HepG2 (cell line): Measurements from ENCODE around the gene TPRA1. TPM values are rescaled to one million over a fixed set of nuclear protein-coding genes. Genes with fewer than 3 reads are reported as not detected.

ENCODE experiments used
- FOXC1 ChIP-seq: sonication (generic); formaldehyde crosslinking; IDR thresholded peaks from 2 replicates; pipeline ENCODE4 v1.8.0; 2022; ENCODE audit warnings: mild to moderate bottlenecking, missing genetic modification reagents, borderline replicate concordance
- MAZ ChIP-seq, 2 experiments: sonication (generic) in 1 of 2; formaldehyde crosslinking in 1 of 2; IDR thresholded peaks; 2 replicates each; pipeline versions ENCODE4 v1.5.0 to v1.6.1; 2012 to 2020; ENCODE audit warnings: low read depth in 2 of 2, mild to moderate bottlenecking in 2 of 2, borderline replicate concordance in 1 of 2, improper control_type of control experiment in 1 of 2, low read length in 1 of 2, missing genetic modification reagents in 1 of 2, moderate library complexity in 1 of 2
- MYNN ChIP-seq: sonication (generic); formaldehyde crosslinking; IDR thresholded peaks from 2 replicates; pipeline ENCODE4 v1.4.0; 2020; ENCODE audit warnings: mild to moderate bottlenecking, low read depth, missing genetic modification reagents
- RFX1 ChIP-seq: fragments of 450-650 bp; IDR thresholded peaks from 2 replicates; pipeline ENCODE4 v1.6.1; 2017
- SMC3 ChIP-seq: IDR thresholded peaks from 2 replicates; pipeline ENCODE4 v1.6.1; 2011; ENCODE audit warnings: low read length, improper control_type of control experiment
- polyA plus RNA-seq, 8 experiments: library from polyadenylated mRNA; depleted of rRNA in 3 of 8; stranded (reverse) in 7 of 8; unstranded in 1 of 8; fragments of >200 nt; fragmentation: Illumina TruSeq in 4 of 8; extraction: Trizol in 4 of 8; gene quantifications; 2 replicates each; pipeline versions ENCODE4 v1.2.1 to v1.2.3, GENCODE V29; 2011 to 2016; ENCODE audit warnings: low read depth in 4 of 8, missing spikeins in 1 of 8, mixed read lengths in 1 of 8; ENCODE audit not compliant: insufficient read depth in 1 of 8
- total RNA-seq, 5 experiments: library from RNA; depleted of rRNA; stranded (reverse); fragments of >200 nt; fragmentation: Illumina TruSeq; extraction: Trizol; gene quantifications; 2 replicates each; pipeline ENCODE4 v1.2.3, GENCODE V29; 2016; ENCODE audit warnings: low read depth in 1 of 5
- TF ChIP-seq, protein P1 (sequence below): sonication (generic); formaldehyde crosslinking; IDR thresholded peaks from 2 replicates; pipeline ENCODE4 v1.8.0; 2022; ENCODE audit warnings: mild to moderate bottlenecking, missing genetic modification reagents, borderline replicate concordance
- TF ChIP-seq, protein P2 (sequence below): sonication (generic); formaldehyde crosslinking; IDR thresholded peaks from 2 replicates; pipeline ENCODE4 v1.8.0; 2022; ENCODE audit warnings: low read depth, missing genetic modification reagents
- TF ChIP-seq, protein P3 (sequence below): sonication (generic); formaldehyde crosslinking; IDR thresholded peaks from 2 replicates; pipeline ENCODE4 v1.4.0; 2020; ENCODE audit warnings: mild to moderate bottlenecking, missing genetic modification reagents, borderline replicate concordance
- TF ChIP-seq, protein P4 (sequence below): sonication (generic); formaldehyde crosslinking; IDR thresholded peaks from 2 replicates; pipeline ENCODE4 v1.4.0; 2020; ENCODE audit warnings: mild to moderate bottlenecking, missing genetic modification reagents
- TF ChIP-seq, protein P5 (sequence below): sonication (generic); formaldehyde crosslinking; IDR thresholded peaks from 2 replicates; pipeline ENCODE4 v1.9.0; 2021; ENCODE audit warnings: mild to moderate bottlenecking, missing genetic modification reagents

TPRA1 gene
- total and polyA plus RNA-seq, 2 of the 13 experiments (the other 11 are each of a cell fraction or from before 2014, with no cell fraction given) = 25.4 to 25.8 TPM

DNA sequence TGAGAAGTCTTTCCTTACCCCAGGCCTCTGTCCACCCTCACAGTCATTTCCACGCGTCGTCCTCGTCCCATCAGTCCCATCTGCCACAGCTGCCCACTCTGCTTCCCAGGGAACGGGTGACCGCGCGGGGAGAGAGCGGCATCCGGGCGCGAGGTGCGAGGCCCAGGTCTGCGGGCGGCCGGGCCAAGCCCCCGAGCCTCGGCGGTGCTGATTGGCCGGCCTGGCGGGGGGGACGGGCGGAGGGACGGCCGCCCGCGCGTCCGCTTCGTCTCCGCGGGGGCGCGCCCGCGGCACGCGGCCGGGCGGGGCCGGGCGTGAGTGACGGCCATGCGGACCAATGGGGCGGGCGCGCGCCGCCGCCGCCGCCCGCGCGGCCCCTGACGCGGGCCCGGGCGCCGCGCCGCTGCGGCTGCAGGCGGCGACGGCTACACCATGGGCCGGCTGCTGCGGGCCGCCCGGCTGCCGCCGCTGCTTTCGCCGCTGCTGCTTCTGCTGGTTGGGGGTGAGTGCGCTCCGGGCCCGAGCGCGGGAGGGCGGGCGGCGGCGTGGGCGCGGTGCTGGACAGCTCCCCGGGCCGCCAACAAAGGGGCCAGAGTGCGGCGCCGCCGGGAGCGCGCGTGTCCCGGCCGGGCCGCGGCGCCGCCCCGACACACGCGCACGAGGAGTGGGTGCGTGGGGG, 38.4 kb upstream of the TPRA1 start, which contains the start of gene PODXL2 (continued):
- TF ChIP-seq, protein P1, sequence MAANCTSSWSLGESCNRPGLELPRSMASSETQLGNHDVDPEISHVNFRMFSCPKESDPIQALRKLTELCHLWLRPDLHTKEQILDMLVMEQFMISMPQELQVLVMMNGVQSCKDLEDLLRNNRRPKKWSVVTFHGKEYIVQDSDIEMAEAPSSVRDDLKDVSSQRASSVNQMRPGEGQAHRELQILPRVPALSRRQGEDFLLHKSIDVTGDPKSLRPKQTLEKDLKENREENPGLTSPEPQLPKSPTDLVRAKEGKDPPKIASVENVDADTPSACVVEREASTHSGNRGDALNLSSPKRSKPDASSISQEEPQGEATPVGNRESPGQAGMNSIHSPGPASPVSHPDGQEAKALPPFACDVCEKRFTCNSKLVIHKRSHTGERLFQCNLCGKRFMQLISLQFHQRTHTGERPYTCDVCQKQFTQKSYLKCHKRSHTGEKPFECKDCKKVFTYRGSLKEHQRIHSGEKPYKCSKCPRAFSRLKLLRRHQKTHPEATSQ (CRISPR knock-in tag) = 0 out of 2 replicates have a peak, but pooled peaks have one; percentile 24
- TF ChIP-seq FOXC1 (CRISPR knock-in tag) (peak; percentile 90), MAZ (IDR thresholded peaks at IDR 0.05; ENCODE audit: borderline replicate concordance, low read depth, low read length) (no peak), MAZ (CRISPR knock-in tag; IDR thresholded peaks at IDR 0.05; ENCODE audit: low read depth) (peak; percentile 71; the same call in 1 of the 2 replicates), MYNN (CRISPR knock-in tag) (0 out of 2 replicates have a peak, but pooled peaks have one; percentile 63), RFX1 (no peak), SMC3 (no peak)
- TF ChIP-seq, protein P2, sequence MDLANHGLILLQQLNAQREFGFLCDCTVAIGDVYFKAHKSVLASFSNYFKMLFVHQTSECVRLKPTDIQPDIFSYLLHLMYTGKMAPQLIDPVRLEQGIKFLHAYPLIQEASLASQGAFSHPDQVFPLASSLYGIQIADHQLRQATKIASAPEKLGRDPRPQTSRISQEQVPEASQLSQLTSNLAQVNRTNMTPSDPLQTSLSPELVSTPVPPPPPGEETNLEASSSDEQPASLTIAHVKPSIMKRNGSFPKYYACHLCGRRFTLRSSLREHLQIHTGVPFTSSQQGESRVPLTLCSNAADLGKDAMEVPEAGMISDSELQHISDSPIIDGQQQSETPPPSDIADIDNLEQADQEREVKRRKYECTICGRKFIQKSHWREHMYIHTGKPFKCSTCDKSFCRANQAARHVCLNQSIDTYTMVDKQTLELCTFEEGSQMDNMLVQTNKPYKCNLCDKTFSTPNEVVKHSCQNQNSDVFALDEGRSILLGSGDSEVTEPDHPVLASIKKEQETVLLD (CRISPR knock-in tag) = no peak
- TF ChIP-seq, protein P3, sequence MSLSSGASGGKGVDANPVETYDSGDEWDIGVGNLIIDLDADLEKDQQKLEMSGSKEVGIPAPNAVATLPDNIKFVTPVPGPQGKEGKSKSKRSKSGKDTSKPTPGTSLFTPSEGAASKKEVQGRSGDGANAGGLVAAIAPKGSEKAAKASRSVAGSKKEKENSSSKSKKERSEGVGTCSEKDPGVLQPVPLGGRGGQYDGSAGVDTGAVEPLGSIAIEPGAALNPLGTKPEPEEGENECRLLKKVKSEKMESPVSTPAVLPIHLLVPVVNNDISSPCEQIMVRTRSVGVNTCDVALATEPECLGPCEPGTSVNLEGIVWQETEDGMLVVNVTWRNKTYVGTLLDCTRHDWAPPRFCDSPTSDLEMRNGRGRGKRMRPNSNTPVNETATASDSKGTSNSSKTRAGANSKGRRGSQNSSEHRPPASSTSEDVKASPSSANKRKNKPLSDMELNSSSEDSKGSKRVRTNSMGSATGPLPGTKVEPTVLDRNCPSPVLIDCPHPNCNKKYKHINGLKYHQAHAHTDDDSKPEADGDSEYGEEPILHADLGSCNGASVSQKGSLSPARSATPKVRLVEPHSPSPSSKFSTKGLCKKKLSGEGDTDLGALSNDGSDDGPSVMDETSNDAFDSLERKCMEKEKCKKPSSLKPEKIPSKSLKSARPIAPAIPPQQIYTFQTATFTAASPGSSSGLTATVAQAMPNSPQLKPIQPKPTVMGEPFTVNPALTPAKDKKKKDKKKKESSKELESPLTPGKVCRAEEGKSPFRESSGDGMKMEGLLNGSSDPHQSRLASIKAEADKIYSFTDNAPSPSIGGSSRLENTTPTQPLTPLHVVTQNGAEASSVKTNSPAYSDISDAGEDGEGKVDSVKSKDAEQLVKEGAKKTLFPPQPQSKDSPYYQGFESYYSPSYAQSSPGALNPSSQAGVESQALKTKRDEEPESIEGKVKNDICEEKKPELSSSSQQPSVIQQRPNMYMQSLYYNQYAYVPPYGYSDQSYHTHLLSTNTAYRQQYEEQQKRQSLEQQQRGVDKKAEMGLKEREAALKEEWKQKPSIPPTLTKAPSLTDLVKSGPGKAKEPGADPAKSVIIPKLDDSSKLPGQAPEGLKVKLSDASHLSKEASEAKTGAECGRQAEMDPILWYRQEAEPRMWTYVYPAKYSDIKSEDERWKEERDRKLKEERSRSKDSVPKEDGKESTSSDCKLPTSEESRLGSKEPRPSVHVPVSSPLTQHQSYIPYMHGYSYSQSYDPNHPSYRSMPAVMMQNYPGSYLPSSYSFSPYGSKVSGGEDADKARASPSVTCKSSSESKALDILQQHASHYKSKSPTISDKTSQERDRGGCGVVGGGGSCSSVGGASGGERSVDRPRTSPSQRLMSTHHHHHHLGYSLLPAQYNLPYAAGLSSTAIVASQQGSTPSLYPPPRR (CRISPR knock-in tag) = 0 out of 2 replicates have a peak, but pooled peaks have one; percentile 17
- TF ChIP-seq, protein P4, sequence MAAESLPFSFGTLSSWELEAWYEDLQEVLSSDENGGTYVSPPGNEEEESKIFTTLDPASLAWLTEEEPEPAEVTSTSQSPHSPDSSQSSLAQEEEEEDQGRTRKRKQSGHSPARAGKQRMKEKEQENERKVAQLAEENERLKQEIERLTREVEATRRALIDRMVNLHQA (CRISPR knock-in tag) = no peak
- TF ChIP-seq, protein P5, sequence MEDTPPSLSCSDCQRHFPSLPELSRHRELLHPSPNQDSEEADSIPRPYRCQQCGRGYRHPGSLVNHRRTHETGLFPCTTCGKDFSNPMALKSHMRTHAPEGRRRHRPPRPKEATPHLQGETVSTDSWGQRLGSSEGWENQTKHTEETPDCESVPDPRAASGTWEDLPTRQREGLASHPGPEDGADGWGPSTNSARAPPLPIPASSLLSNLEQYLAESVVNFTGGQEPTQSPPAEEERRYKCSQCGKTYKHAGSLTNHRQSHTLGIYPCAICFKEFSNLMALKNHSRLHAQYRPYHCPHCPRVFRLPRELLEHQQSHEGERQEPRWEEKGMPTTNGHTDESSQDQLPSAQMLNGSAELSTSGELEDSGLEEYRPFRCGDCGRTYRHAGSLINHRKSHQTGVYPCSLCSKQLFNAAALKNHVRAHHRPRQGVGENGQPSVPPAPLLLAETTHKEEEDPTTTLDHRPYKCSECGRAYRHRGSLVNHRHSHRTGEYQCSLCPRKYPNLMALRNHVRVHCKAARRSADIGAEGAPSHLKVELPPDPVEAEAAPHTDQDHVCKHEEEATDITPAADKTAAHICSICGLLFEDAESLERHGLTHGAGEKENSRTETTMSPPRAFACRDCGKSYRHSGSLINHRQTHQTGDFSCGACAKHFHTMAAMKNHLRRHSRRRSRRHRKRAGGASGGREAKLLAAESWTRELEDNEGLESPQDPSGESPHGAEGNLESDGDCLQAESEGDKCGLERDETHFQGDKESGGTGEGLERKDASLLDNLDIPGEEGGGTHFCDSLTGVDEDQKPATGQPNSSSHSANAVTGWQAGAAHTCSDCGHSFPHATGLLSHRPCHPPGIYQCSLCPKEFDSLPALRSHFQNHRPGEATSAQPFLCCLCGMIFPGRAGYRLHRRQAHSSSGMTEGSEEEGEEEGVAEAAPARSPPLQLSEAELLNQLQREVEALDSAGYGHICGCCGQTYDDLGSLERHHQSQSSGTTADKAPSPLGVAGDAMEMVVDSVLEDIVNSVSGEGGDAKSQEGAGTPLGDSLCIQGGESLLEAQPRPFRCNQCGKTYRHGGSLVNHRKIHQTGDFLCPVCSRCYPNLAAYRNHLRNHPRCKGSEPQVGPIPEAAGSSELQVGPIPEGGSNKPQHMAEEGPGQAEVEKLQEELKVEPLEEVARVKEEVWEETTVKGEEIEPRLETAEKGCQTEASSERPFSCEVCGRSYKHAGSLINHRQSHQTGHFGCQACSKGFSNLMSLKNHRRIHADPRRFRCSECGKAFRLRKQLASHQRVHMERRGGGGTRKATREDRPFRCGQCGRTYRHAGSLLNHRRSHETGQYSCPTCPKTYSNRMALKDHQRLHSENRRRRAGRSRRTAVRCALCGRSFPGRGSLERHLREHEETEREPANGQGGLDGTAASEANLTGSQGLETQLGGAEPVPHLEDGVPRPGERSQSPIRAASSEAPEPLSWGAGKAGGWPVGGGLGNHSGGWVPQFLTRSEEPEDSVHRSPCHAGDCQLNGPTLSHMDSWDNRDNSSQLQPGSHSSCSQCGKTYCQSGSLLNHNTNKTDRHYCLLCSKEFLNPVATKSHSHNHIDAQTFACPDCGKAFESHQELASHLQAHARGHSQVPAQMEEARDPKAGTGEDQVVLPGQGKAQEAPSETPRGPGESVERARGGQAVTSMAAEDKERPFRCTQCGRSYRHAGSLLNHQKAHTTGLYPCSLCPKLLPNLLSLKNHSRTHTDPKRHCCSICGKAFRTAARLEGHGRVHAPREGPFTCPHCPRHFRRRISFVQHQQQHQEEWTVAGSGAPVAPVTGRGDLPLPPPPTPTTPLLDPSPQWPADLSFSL = no peak
